HEK293 (cell line): ENCODE results near the gene PHLDB3.

Source experiments
- ELK4 ChIP-seq: IDR thresholded peaks from 2 replicates; pipeline ENCODE4 v1.6.1; 2011; ENCODE audit warnings: mild to moderate bottlenecking, low read depth, low read length, borderline replicate concordance
- HOXA7 ChIP-seq: sonication (generic); formaldehyde crosslinking; IDR thresholded peaks from 2 replicates; pipeline ENCODE4 v1.8.1; 2022; ENCODE audit warnings: missing genetic modification reagents, borderline replicate concordance
- KLF10 ChIP-seq: fragments of 450-650 bp; IDR thresholded peaks from 2 replicates; pipeline ENCODE4 v1.5.1; 2018; ENCODE audit warnings: missing biosample characterization, mild to moderate bottlenecking, missing genetic modification characterization
- KLF9 ChIP-seq: fragments of 450-650 bp; formaldehyde crosslinking; IDR thresholded peaks from 2 replicates; pipeline ENCODE4 v1.5.1; 2016; ENCODE audit warnings: missing biosample characterization, missing genetic modification characterization, low read depth
- PRDM4 ChIP-seq: fragments of 450-650 bp; formaldehyde crosslinking; IDR thresholded peaks from 2 replicates; pipeline ENCODE4 v1.5.1; 2017; ENCODE audit warnings: missing biosample characterization, missing genetic modification characterization
- REST ChIP-seq: fragments of 450-650 bp; formaldehyde crosslinking; IDR thresholded peaks from 2 replicates; pipeline ENCODE4 v1.5.1; 2016; ENCODE audit warnings: missing biosample characterization, missing genetic modification characterization
- SETDB1 ChIP-seq: IDR thresholded peaks from one replicate; pipeline ENCODE4 v1.6.1; 2017; ENCODE audit warnings: mild to moderate bottlenecking, low read length, moderate library complexity, mixed read lengths; ENCODE audit not compliant: insufficient read length
- ZBTB20 ChIP-seq: fragments of 450-650 bp; formaldehyde crosslinking; IDR thresholded peaks from 2 replicates; pipeline ENCODE4 v1.5.1; 2016; ENCODE audit warnings: missing biosample characterization, missing genetic modification characterization
- ZBTB8A ChIP-seq: fragments of 450-650 bp; formaldehyde crosslinking; IDR thresholded peaks from 2 replicates; pipeline ENCODE4 v1.5.1; 2016; ENCODE audit warnings: missing biosample characterization, missing genetic modification characterization
- ZNF112 ChIP-seq: fragments of 450-650 bp; formaldehyde crosslinking; IDR thresholded peaks from 2 replicates; pipeline ENCODE4 v1.5.0; 2017; ENCODE audit warnings: missing biosample characterization, missing genetic modification characterization
- ZNF202 ChIP-seq: fragments of 450-650 bp; formaldehyde crosslinking; IDR thresholded peaks from 2 replicates; pipeline ENCODE4 v1.5.1; 2016; ENCODE audit warnings: missing biosample characterization, missing genetic modification characterization, borderline replicate concordance
- ZNF211 ChIP-seq: fragments of 450-650 bp; formaldehyde crosslinking; IDR thresholded peaks from 2 replicates; pipeline ENCODE4 v1.5.1; 2016; ENCODE audit warnings: low read depth, missing biosample characterization, missing genetic modification characterization
- ZNF223 ChIP-seq: fragments of 450-650 bp; formaldehyde crosslinking; IDR thresholded peaks from 2 replicates; pipeline ENCODE4 v1.5.1; 2016; ENCODE audit warnings: missing biosample characterization, missing genetic modification characterization
- ZNF292 ChIP-seq: fragments of 450-650 bp; formaldehyde crosslinking; IDR thresholded peaks from 2 replicates; pipeline ENCODE4 v1.5.1; 2016; ENCODE audit warnings: low read depth, missing biosample characterization, missing genetic modification characterization, borderline replicate concordance
- ZNF354C ChIP-seq: fragments of 450-650 bp; formaldehyde crosslinking; IDR thresholded peaks from 2 replicates; pipeline ENCODE4 v1.5.1; 2016; ENCODE audit warnings: missing biosample characterization, missing genetic modification characterization, low read depth, borderline replicate concordance
- ZNF366 ChIP-seq: fragments of 450-650 bp; formaldehyde crosslinking; conservative IDR thresholded peaks from 2 replicates; pipeline ENCODE4 v1.5.1; 2016; ENCODE audit warnings: missing biosample characterization, missing genetic modification characterization
- ZNF394 ChIP-seq: fragments of 450-650 bp; formaldehyde crosslinking; IDR thresholded peaks from 2 replicates; pipeline ENCODE4 v1.5.1; 2016; ENCODE audit warnings: missing biosample characterization, missing genetic modification characterization, mild to moderate bottlenecking, moderate library complexity, borderline replicate concordance
- ZNF488 ChIP-seq: fragments of 450-650 bp; formaldehyde crosslinking; IDR thresholded peaks from 2 replicates; pipeline ENCODE4 v1.5.1; 2016; ENCODE audit warnings: missing biosample characterization, missing genetic modification characterization
- ZNF510 ChIP-seq: fragments of 450-650 bp; formaldehyde crosslinking; IDR thresholded peaks from 2 replicates; pipeline ENCODE4 v1.5.1; 2018; ENCODE audit warnings: mild to moderate bottlenecking, missing genetic modification characterization, missing biosample characterization; ENCODE audit not compliant: insufficient replicate concordance
- ZNF514 ChIP-seq: fragments of 450-650 bp; formaldehyde crosslinking; IDR thresholded peaks from 2 replicates; pipeline ENCODE4 v1.5.1; 2016; ENCODE audit warnings: missing biosample characterization, missing genetic modification characterization
- ZNF555 ChIP-seq: fragments of 450-650 bp; formaldehyde crosslinking; conservative IDR thresholded peaks from 2 replicates; pipeline ENCODE4 v1.5.1; 2017; ENCODE audit warnings: missing biosample characterization, mild to moderate bottlenecking, missing genetic modification characterization, inconsistent platforms
- ZNF571 ChIP-seq: fragments of 450-650 bp; formaldehyde crosslinking; IDR thresholded peaks from 2 replicates; pipeline ENCODE4 v1.5.0; 2017; ENCODE audit warnings: missing biosample characterization, missing genetic modification characterization
- ZNF701 ChIP-seq: fragments of 450-650 bp; formaldehyde crosslinking; IDR thresholded peaks from 2 replicates; pipeline ENCODE4 v1.5.1; 2016; ENCODE audit warnings: missing biosample characterization, missing genetic modification characterization
- ZNF704 ChIP-seq: fragments of 450-650 bp; formaldehyde crosslinking; IDR thresholded peaks from 2 replicates; pipeline ENCODE4 v1.5.1; 2016; ENCODE audit warnings: missing biosample characterization, missing genetic modification characterization
- ZNF707 ChIP-seq: fragments of 450-650 bp; formaldehyde crosslinking; IDR thresholded peaks from 2 replicates; pipeline ENCODE4 v1.5.1; 2016; ENCODE audit warnings: missing biosample characterization, missing genetic modification characterization
- ZNF76 ChIP-seq: fragments of 450-650 bp; formaldehyde crosslinking; IDR thresholded peaks from 2 replicates; pipeline ENCODE4; 2016; ENCODE audit warnings: low read depth, missing biosample characterization, missing genetic modification characterization, borderline replicate concordance
- ZNF785 ChIP-seq: fragments of 450-650 bp; formaldehyde crosslinking; IDR thresholded peaks from 2 replicates; pipeline ENCODE4 v1.5.1; 2016; ENCODE audit warnings: missing biosample characterization, missing genetic modification characterization
- ZNF843 ChIP-seq: fragments of 450-650 bp; formaldehyde crosslinking; IDR thresholded peaks from 2 replicates; pipeline ENCODE4 v1.5.1; 2016; ENCODE audit warnings: missing biosample characterization, missing genetic modification characterization
- ZXDB ChIP-seq: fragments of 450-650 bp; formaldehyde crosslinking; IDR thresholded peaks from 2 replicates; pipeline ENCODE4 v1.5.1; 2016; ENCODE audit warnings: missing biosample characterization, missing genetic modification characterization

The PHLDB3 gene

GRCh38 chr19:43463381-43464133 lies 41.0 kb downstream of the PHLDB3 start (continued):
- TF ChIP-seq SETDB1 (no peak), ZNF701 (tag by site-specific recombination) (no peak), PRDM4 (tag by site-specific recombination) (no peak), ZXDB (tag by site-specific recombination) (no peak), ZNF704 (tag by site-specific recombination) (no peak), ZNF785 (tag by site-specific recombination) (peak; percentile 40; the same call in 1 of the 2 replicates), HOXA7 (CRISPR knock-in tag) (no peak), ZNF202 (tag by site-specific recombination) (no peak), KLF9 (tag by site-specific recombination) (peak; percentile 99), ZNF394 (peak; percentile 49; the same call in 1 of the 2 replicates), ZBTB20 (tag by site-specific recombination) (no peak), ZNF510 (tag by site-specific recombination) (no peak), ZNF223 (no peak), KLF10 (tag by site-specific recombination) (peak; percentile 57), REST (tag by site-specific recombination) (no peak), ZNF112 (no peak), ZNF843 (tag by site-specific recombination) (peak; percentile 41; the same call in 1 of the 2 replicates), ZNF571 (tag by site-specific recombination) (no peak), ZNF707 (no peak), ZNF292 (tag by site-specific recombination) (no peak), ZNF76 (tag by site-specific recombination) (no peak), ZNF488 (tag by site-specific recombination) (no peak), ZNF211 (no peak), ZNF354C (no peak), ZNF555 (tag by site-specific recombination) (no peak), ZBTB8A (tag by site-specific recombination) (0 out of 2 replicates have a peak, but pooled peaks have one; percentile 7), ZNF366 (tag by site-specific recombination) (0 out of 2 replicates have a peak, but pooled peaks have one; percentile 24), ZNF514 (tag by site-specific recombination) (no peak), ELK4 (no peak)
